ENCODE results near the gene STK32C.
"Not testable (repeated sequence)": the region's sequence is repeated elsewhere in the genome, so short reads cannot be mapped to it uniquely, and the experiment has no call there.

Gene STK32C

DNA sequence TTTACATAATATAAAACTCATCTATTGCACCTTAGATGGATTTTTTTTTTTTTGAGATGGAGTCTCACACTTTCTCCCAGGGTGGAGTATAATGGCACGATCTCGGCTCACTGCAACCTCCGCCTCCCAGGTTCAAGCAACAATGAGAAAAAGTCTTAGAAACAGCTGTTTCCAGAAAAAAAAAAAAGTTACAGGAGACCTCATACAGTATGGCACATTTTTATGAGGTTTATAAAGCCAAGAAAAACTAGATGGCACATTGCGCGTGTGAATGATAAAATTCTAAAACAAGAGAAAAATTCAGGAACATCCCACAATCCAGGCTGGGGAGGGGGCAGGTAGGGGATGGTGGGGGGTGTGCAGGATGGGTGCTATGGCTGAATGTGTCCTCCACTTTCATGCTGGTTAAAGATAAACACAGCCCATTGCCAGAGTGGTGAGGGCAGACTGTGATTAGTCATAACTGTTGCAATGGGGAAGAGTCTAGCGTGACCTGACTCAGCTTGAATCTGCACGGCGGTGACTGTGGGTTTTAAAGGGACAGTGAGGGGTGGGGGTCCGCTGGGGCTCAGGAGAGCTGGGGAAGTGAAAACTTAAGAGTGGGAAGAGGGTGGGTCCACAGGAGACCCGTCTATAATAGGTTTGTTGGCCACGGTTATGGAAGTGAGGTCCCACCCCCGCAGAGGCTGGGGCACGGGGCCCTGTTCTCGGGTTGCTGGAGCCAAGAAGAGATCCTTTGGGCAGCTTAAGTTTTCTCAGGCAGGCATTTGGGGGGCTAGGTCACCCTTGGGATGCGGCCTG lies 12.3 kb upstream of the STK32C start:
- TF ChIP-seq, protein P1, sequence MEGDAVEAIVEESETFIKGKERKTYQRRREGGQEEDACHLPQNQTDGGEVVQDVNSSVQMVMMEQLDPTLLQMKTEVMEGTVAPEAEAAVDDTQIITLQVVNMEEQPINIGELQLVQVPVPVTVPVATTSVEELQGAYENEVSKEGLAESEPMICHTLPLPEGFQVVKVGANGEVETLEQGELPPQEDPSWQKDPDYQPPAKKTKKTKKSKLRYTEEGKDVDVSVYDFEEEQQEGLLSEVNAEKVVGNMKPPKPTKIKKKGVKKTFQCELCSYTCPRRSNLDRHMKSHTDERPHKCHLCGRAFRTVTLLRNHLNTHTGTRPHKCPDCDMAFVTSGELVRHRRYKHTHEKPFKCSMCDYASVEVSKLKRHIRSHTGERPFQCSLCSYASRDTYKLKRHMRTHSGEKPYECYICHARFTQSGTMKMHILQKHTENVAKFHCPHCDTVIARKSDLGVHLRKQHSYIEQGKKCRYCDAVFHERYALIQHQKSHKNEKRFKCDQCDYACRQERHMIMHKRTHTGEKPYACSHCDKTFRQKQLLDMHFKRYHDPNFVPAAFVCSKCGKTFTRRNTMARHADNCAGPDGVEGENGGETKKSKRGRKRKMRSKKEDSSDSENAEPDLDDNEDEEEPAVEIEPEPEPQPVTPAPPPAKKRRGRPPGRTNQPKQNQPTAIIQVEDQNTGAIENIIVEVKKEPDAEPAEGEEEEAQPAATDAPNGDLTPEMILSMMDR (IDR thresholded peaks at IDR 0.05): no peak
- no peak for TF ChIP-seq ZFX (IDR thresholded peaks at IDR 0.05; ENCODE audit: borderline replicate concordance)
- no peak overlapping the region for H3K27ac ChIP-seq

DNA sequence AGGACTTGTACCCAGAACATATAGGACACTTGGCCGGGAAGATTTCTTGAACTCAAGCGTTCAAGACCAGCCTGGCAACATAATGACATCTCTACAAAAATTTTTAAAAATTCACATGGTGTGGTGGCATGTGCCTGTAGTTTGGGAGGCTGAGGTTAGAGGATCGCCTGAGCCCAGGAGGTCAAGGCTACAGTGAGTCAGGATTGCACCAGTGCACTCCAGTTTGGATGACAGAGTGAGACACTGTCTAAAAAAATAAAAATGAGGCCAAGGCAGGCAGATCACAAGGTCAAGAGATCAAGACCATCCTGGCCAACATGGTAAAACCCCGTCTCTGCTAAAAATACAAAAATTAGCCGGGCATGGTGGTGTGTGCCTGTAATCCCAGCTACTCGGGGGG lies 9.7 kb upstream of the STK32C start:
- not testable (repeated sequence) for H3K27ac ChIP-seq

DNA sequence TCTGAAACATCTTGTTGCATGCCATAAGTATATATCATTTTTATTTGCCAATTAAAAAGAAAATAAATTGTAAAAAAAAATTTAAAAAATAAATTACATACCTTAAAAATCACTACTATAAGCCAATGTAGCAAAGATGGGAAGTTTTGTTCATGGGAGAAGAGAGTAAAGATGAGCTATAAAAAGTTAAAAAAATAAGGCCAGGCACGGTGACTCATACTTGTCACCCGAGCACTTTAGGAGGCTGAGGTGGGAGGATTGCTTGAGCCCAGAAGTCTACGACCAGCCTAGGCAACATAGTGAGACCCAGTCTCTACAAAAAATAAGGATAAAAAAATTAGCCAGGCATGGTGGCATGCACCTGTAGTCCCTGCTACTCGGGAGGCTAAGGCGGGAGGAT lies 8.4 kb upstream of the STK32C start:
- no peak overlapping the region for H3K27ac ChIP-seq
- TF ChIP-seq, protein P1 (IDR thresholded peaks at IDR 0.05): no peak
- no peak for TF ChIP-seq ZFX (IDR thresholded peaks at IDR 0.05; ENCODE audit: borderline replicate concordance)

DNA sequence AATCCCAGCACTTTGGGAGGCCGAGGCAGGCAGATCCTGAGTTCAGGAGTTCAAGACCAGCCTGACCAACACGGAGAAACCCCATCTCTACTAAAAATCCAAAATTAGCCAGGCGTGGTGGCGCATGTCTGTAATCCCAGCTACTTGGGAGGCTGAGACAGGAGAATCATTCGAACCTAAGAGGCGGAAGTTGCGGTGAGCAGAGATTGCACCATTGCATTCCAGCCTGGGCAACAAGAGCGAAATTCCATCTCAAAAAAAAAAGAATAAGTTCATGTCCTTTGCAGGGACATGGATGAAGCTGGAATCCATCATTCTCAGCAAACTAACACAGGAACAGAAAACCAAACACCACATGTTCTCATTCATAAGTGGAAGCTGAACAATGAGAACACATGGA lies 7.1 kb upstream of the STK32C start:
- not testable (repeated sequence) for H3K27ac ChIP-seq

DNA sequence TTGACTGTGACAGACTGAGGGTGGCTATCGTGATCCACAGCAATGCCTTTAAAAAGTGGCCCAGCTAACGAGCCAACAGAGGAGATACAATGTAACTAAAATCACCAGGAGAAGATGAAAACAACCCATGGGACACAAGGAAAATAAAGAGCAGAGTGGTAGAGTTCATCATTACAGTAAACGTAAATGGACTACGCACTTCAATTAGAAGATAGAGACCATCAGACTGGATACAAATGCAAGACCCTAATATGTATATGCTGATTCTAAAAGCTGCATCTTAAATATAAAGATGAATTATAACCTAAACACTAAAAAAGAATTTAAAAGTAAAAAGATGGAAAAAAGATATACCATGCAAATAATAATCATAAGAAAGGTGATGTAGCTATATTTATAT lies 6.6 kb upstream of the STK32C start:
- TF ChIP-seq, protein P1 (IDR thresholded peaks at IDR 0.05): no peak
- no peak for TF ChIP-seq ZFX (IDR thresholded peaks at IDR 0.05; ENCODE audit: borderline replicate concordance)
- no peak overlapping the region for H3K27ac ChIP-seq

DNA sequence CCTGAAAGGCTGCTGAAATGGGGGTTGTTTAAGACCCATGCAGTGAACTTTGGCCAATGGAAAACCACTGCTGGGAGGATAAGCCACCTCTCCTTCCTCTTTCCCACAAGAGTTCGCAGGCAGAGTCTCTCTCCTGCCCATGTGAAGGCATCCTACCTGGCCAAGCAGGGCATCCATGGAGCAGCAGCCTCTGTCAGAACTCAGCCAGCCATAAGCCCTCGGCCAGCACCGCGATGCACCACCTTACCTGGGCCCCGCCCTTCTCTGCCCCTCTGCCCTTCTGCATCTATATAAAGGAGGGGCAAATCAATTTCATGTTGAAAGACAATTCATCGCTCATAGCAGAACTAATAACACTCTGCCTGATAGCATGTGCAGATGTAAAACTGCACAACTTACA lies 6.1 kb upstream of the STK32C start:
- no peak overlapping the region for H3K27ac ChIP-seq
- TF ChIP-seq ZFX (IDR thresholded peaks at IDR 0.05; ENCODE audit: borderline replicate concordance): no peak
- TF ChIP-seq, protein P1 (IDR thresholded peaks at IDR 0.05): no peak

DNA sequence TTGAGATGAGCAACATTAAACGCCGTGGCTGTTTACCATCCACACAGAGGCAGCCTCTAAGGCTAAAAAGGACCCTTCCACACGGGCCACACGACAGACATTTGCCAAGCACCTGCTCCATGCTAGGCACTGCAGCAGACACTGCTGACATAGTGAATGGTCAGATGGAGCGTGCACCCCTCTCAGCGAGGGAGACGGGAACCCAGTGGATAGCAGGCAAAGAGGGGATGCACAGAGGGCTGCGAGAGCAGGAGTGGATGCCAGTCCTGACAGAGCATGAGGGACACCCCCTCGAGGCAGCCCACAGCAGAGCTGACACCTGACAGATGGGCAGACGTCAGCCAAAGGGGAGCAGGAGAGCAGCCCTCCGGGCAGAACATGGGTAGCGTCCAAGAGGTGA lies 5.6 kb upstream of the STK32C start:
- H3K27ac ChIP-seq: no peak overlapping the region
- no peak for TF ChIP-seq ZFX (IDR thresholded peaks at IDR 0.05; ENCODE audit: borderline replicate concordance)
- TF ChIP-seq, protein P1 (IDR thresholded peaks at IDR 0.05): no peak

DNA sequence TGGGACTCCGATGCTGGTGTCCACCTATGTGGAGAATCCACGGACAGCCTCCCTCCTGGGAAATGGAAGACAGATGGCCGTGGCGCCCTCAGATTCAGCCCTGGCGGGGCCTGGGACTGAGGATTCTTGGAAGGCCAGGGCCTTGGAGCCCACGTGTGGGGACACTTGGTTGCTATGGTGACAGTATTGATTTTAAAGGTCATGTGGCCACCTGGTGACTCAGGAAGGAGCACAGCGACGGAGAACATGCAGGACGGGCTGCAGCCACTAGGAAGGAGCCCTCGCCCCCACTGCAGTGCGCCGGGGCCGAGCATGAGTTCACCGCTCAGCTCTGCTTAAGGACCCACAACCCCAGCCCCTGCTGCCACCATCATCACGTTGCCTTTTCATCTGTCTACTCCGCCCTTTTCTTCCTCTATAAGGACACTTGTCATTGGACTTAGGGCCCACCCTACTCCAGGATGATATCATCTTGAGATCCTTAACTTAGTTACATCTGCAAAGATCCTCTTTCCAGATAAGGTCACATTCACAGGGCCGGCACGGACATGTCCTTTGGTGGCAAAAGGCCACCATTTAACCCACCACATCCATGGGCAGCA lies 3.7 kb upstream of the STK32C start:
- no peak overlapping the region for H3K27ac ChIP-seq
- no peak for TF ChIP-seq ZFX (IDR thresholded peaks at IDR 0.05; ENCODE audit: borderline replicate concordance)
- TF ChIP-seq, protein P1 (IDR thresholded peaks at IDR 0.05): no peak

Data from 22Rv1 (cell line).